GM12892 (cell line): ENCODE data around the gene ESYT1.
"Not testable (repeated sequence)": the region's sequence is repeated elsewhere in the genome, so short reads cannot be mapped to it uniquely, and the experiment has no call there.

ENCODE experiments used
- DNase-seq: peaks from one replicate; pipeline ENCODE4 v3.0.0; 2011; ENCODE audit not compliant: insufficient read length
- FAIRE-seq: peaks from 2 replicates; lab custom pipeline; 2011; peaks lifted over from hg19 to GRCh38; lab: Jason Lieb, UNC
- POLR2A ChIP-seq: IDR thresholded peaks from 2 replicates; pipeline ENCODE4 v1.6.1; 2011; ENCODE audit warnings: low read depth, low read length, control low read depth
- POLR2AphosphoS5 ChIP-seq: IDR thresholded peaks from 2 replicates; pipeline ENCODE4 v1.6.1; 2011; ENCODE audit warnings: low read depth, low read length, control low read depth
- TAF1 ChIP-seq: IDR thresholded peaks from 2 replicates; pipeline ENCODE4 v1.6.1; 2011; ENCODE audit warnings: low read depth, mild to moderate bottlenecking, control low read depth, low read length, borderline replicate concordance

ESYT1 gene

GRCh38 chr12:56107242-56107641, 20.8 kb upstream of the ESYT1 start:
- no peak for TF ChIP-seq POLR2A
- no peak for TF ChIP-seq POLR2AphosphoS5
- TF ChIP-seq TAF1: no peak

GRCh38 chr12:56110571-56110970, 17.5 kb upstream of the ESYT1 start:
- DNase-seq (no peak), FAIRE-seq (no peak)
- TF ChIP-seq POLR2A: no peak
- no peak for TF ChIP-seq POLR2AphosphoS5
- no peak for TF ChIP-seq TAF1

More at GRCh38 chr12:56107242-56107641, 20.8 kb upstream of the ESYT1 start:
- no peak for FAIRE-seq
- no peak for DNase-seq

DNA sequence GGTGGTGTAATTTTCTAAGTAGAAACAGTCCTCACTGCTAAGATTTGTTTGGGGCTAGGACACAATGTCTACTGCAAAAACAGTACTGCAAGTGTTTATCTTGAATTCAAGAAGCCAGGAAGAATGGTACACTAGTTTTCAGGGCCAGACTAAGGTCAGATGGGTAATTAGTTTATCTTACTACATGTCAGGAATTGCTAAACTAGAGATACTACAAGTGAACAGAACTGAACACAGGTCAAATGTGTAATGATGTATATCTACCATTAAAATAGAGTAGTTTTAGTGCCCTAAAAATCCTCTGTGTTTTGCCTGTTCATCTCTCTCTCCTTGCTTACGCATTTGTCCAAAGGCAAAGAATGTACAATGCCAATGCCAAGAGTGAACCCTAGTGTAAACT, 14.0 kb upstream of the ESYT1 start:
- DNase-seq: no peak
- peak; percentile 24; the same call in 1 of the 2 replicates for TF ChIP-seq POLR2A
- no peak; the same call in 1 of the 2 replicates for TF ChIP-seq POLR2AphosphoS5
- FAIRE-seq: no peak

GRCh38 chr12:56115329-56115728, 12.7 kb upstream of the ESYT1 start:
- FAIRE-seq (no peak), DNase-seq (no peak)
- TF ChIP-seq POLR2AphosphoS5 (no peak), POLR2A (no peak), TAF1 (no peak)

GRCh38 chr12:56116267-56117081, 11.6 kb upstream of the ESYT1 start, which contains the start of gene RPL41:
Gene RPL41, plus strand, starts transcription at chr12:56116633.
- peak; percentile 89 for FAIRE-seq
- DNase-seq: peak; percentile 63
- TF ChIP-seq POLR2AphosphoS5 (peak; percentile 100), TAF1 (peak; percentile 97), POLR2A (peak; percentile 100)

DNA sequence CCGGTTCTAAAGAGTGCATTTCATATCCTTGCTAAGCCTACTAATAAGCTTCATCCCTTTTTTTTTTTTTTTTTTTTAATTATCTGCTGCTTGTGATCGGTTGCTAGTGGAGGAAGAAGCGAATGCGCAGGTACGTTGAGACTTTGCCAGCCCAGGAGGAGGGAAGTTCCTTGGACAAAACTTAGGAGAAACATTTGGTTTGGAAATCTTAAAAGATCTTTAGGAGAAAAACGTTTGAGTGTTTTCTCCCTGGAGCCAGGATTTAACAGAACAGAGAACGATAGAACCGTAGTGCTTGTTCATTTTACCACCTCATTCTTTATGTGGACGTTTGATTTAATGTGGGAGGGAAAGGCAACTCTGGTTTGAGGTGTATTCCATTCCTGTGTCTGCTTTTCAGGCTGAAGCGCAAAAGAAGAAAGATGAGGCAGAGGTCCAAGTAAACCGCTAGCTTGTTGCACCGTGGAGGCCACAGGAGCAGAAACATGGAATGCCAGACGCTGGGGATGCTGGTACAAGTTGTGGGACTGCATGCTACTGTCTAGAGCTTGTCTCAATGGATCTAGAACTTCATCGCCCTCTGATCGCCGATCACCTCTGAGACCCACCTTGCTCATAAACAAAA, 10.9 kb upstream of the ESYT1 start:
- FAIRE-seq: peak; percentile 14
- DNase-seq: not testable (repeated sequence)

- DNase-seq (peak; percentile 88), FAIRE-seq (peak; percentile 99)
- TF ChIP-seq TAF1: peak; percentile 71; the same call in 1 of the 2 replicates
- peak; percentile 99 for TF ChIP-seq POLR2AphosphoS5
- TF ChIP-seq POLR2A: peak; percentile 99
These were observed 10.0 kb upstream of the ESYT1 start, which contains the start of gene ZC3H10 for GRCh38 chr12:56117778-56118687. Gene ZC3H10, plus strand, starts transcription at chr12:56118266. Its CDS starts 2,297 bp downstream, at chr12:56120563.

GRCh38 chr12:56118688-56119357, 9.2 kb upstream of the ESYT1 start:
- no peak for FAIRE-seq

DNA sequence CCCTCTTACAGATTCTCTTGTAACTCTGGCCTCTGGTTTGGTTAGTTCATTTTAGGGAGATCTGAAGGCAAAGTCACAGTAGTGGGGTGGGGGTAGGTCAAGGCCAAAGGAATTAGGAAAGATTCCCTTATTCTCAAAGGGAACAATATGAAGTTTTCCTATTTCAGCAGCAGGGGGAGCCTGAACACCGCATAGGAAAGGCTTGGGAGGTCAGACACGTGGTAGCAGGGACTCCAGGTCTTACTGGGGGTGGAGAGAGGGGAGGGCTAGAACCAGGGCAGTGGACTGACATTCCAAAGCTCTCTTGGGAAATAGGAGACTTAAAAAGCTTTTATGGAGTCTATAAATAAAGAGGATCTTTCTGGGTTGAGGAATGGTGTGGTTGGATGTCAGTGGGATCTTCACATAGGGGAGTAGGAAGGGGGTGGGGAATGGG, 8.7 kb upstream of the ESYT1 start:
- FAIRE-seq (peak; percentile 79), DNase-seq (peak; percentile 54)
- TF ChIP-seq POLR2A (no peak), TAF1 (no peak), POLR2AphosphoS5 (no peak)

More at GRCh38 chr12:56118688-56119357, 9.2 kb upstream of the ESYT1 start:
- DNase-seq: peak; percentile 28
- TF ChIP-seq TAF1 (no peak), POLR2AphosphoS5 (no peak)

DNA sequence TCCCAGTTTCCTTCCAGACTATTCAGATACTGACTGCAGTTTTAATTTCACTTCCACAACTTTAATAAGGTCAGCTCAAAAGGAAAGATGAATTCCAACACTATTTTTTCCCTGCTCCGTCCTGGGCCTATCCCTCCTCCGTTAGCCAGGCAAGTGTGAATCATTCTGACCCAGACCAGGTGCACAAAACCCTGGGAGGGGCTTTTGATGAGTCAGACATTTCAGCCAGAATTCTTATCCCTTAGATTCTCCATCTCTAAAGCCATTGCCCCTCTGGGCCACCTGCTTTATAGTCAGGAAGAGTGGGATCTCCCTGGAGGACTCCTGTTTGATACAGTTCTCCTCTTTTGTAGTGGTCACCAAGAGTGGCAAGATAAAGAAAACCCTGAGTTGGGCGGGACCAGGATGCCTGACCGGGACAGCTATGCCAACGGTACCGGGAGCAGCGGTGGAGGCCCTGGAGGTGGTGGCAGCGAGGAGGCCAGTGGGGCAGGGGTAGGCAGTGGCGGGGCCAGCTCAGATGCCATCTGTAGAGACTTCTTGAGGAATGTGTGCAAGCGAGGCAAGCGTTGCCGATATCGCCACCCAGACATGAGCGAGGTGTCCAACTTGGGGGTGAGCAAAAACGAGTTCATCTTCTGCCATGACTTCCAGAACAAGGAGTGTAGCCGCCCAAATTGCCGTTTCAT, 7.8 kb upstream of the ESYT1 start:
- TF ChIP-seq TAF1 (no peak), POLR2AphosphoS5 (no peak), POLR2A (no peak)
- FAIRE-seq (no peak), DNase-seq (no peak)

DNA sequence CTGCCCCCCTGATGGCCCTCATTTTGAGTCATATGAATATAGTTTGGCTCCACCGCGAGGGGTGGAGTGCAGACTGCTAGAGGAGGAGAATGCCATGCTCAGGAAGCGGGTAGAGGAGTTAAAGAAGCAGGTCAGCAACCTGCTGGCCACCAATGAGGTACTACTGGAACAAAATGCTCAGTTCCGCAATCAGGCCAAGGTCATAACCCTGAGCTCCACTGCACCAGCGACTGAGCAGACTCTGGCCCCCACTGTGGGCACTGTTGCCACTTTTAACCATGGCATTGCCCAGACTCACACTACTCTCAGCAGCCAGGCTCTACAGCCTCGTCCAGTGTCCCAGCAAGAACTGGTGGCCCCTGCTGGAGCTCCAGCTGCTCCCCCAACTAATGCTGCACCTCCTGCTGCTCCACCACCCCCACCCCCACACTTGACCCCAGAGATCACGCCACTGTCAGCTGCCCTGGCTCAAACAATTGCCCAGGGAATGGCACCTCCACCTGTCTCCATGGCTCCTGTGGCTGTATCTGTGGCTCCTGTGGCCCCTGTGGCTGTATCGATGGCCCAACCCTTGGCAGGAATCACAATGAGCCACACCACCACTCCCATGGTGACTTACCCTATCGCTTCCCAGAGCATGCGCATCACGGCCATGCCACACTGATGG, 6.7 kb upstream of the ESYT1 start:
- no peak for DNase-seq
- FAIRE-seq: no peak
- TF ChIP-seq POLR2A: no peak
- no peak for TF ChIP-seq POLR2AphosphoS5
- TF ChIP-seq TAF1: no peak
